Renal cortex interstitium (tissue), 11 donors: ENCODE data around the gene TTC32. TPM values are rescaled to one million over a fixed set of nuclear protein-coding genes. Genes with fewer than 3 reads are reported as not detected.

Source experiments
- DNase-seq, 11 donors: peaks; one replicate each; pipeline ENCODE4 v3.0.0-alpha.2; 2013; ENCODE audit warnings: low read depth in 9 of 11, low spot score in 4 of 11; ENCODE audit errors: extremely low read depth in 1 of 11
- polyA plus RNA-seq, 3 donors: library from polyadenylated mRNA; unstranded; fragments of 120-200 nt; gene quantifications; one replicate each; pipeline ENCODE4 v1.2.1, GENCODE V29; 2013; ENCODE audit not compliant: insufficient read length in 3 of 3

The TTC32 gene
- polyA plus RNA-seq, 3 donors, result 29.6 to 46.6 (median 38.8) TPM

DNA sequence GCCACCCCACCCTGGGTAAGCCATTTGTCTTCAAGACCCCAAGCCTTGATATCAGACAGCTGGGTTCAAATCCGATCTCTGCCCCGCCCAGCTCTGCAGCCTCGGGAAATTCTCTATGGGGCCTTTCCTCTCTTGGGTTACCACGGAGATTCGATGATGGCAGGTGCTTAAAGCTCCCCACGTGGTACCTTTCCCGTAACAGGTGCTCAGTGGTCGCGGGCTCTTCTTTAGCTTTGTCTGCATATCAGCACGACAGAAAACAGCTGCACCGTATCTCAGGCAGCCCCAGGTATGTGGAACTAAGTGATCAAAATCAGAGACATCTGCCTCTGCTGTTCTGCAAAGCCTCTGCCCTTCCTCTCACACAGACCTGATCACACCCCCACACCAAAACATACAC lies 37.4 kb downstream of the TTC32 start:
- DNase-seq, result no peak

- DNase-seq, result peak in 4 of 11 donors; percentile 29 to 43 (median 36)
Observed at GRCh38 chr2:19863303-19864041, 38.3 kb downstream of the TTC32 start.

DNA sequence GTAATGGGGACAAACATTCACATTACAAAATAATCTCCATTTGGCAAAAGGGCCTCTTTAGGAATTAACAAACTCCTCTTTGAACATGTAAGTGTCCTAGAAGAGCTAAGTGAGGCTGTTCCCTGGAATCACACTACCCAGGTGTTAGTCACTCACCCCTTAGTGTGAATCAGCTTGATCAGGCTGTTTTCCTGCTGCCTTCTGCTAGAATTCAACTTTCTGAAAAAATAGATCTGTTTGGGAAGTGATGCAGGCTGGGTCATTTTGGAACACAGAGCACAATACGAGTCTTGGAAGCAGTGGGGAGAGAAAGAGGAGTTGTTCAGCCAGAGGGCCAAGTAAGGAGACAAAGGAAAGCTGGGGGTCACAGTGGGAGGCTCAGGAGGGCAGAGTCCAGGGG lies 40.0 kb downstream of the TTC32 start:
- DNase-seq, result no peak

- no peak for DNase-seq
Observed at GRCh38 chr2:19860022-19860421, 41.8 kb downstream of the TTC32 start.

DNA sequence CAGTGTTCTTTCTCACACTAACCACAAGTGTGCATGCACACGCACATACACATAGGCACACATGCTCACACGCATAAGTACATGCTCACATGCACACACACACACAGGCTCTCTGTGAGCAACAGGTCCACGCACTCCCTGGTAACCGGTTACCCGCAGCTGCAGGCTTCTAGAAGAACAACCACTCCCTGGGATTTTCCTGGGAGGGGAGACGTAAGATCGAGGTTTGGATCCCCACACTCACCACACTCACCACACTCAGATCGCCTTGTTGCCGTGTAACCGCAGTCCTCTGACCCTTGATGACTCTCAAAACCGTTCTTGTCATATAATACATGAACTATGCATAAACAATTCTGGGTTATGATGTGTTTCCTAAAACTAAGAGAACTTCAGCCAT lies 42.2 kb downstream of the TTC32 start:
- no peak for DNase-seq

DNA sequence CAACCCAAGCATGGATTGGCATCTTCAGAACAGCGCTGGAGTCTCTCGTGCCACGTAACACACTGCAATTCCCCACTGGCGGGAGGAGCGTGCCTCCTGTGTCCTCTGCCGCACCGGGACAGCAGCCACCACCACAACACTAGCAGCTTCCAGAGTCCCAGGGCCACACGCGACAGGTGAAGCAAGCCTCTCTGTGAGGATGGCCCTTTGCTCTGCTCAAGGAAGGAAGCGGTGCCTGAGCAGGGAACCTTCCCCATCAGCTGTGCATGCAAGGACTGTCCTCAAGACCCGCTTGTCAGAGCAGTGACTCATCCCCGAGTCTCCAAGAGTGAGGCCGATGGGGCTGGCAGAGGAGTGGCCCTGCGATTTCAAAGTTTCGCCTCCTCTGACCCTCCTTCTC lies 44.0 kb downstream of the TTC32 start:
- no peak for DNase-seq

GRCh38 chr2:19857100-19857499 lies 44.7 kb downstream of the TTC32 start:
- DNase-seq, result no peak

- peak in 1 of 11 donors; percentile 21 for DNase-seq
Observed at GRCh38 chr2:19855542-19856431, 46.0 kb downstream of the TTC32 start.

DNA sequence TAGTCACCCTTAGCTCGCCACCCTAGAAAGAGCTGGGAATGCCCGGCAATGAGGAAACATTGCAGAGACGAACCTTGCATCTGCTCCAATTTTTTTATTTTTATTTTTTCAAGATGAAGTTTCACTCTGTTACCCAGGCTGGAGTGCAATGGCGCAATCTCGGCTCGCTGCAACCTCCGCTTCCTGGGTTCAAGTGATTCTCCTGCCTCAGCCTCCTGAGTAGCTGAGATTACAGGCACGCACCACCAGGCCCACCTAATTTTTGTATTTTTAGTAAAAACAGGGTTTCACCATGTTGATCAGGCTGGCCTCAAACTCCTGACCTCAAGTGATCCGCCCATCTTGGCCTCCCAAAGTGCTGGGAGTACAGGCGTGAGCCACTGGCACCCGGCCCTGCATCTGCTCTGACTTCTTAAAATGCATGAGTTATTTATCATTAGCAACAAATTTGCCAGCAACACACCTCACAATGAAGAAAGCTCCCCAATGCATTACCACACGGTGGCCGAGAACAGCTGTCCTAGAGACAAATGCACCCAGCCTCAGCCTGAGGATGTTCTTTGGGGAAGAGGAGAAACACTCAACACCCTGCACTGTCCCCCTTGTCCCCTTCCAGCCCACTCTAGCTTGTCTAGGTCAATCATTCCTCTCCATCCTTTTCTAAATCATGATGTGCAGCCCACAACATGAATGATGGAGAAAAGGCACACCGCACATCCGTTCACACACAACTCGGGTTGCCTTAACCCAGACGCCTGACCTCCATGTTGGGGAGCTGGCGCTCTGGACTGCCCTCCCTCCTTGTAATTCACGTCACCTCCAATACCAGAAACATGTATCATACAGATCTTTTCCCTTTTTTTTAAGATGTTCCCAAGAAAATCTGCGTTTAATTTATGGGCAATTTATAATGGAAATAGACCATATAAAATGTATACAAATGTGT lies 46.9 kb downstream of the TTC32 start:
- DNase-seq, result no peak

DNA sequence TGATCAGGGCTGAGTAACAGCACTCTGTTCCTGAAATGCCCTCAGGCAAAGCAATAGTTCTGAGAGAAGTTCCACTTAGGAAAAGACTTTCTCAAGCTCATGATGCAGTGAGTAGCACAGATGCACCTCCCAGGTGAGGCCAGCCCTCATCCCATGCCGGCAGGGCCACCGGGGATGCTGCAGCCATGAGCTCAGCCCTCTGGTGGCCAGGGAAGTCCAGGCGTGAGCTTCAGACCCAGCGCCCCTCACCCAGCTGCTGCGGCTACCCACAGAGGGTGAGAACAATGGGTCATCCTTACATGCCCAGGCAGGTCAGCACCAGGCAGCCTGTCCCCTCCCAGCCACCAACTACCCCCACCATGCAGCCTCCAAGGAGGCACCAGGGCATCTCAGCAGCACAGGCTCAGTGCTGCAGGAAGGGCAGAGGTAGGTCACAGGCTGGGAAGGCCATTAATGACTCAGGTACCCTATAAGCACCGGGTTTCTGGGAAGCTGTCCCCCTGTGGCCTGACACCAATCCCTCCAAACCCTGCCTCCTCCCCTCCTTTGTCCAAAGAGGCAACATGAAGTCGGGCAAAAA lies 50.6 kb downstream of the TTC32 start:
- no peak for DNase-seq

DNA sequence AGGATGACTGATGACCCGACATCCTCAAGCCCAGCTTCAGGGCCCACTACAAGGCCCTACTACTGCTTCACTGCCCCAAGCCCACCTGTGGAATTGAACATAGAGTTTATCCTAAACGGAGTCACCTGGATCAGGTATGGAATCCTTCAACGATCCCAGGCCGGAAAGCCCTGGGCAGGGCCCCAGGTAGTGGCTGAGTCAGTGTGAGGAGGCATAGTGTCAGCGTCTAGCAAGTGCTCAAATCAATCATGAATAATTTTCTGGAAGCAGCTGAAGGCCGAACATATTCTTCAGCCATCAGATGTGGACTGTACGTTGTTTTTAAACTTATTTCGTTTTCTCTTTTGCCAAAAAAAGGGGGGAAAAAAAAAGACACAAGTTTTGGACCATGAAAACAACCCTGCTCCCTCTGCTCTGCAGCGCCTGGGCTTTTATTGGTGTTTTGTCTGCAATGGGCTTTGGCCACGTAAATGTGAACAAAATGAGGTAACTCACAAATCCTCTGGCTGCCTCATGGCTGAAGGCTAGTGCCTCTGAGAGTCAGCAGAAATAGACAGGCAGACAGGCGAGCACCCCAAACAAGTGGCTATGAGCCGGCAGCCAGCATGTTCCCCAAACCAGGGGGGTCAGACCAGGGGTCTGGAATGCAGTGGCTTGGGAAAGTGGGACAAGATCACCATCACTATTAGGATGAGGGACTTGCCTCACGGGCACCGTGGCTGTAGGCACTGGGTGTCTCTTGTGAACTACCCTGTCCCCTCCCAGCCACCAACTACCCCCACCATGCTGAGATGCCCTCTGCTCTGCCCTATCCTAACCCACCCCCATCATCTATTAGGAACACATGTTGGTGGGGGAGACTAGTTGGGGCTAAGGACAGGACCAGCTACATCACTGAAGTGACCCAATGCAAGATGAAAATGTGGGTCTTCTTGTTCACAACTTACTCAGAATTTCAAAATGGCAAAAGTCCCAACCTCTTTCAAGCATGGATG lies 51.4 kb downstream of the TTC32 start:
- no peak for DNase-seq

- no peak for DNase-seq
Observed at GRCh38 chr2:19848952-19849351, 52.8 kb downstream of the TTC32 start.

- DNase-seq, result no peak
Observed at GRCh38 chr2:19848029-19848750, 53.6 kb downstream of the TTC32 start.

DNA sequence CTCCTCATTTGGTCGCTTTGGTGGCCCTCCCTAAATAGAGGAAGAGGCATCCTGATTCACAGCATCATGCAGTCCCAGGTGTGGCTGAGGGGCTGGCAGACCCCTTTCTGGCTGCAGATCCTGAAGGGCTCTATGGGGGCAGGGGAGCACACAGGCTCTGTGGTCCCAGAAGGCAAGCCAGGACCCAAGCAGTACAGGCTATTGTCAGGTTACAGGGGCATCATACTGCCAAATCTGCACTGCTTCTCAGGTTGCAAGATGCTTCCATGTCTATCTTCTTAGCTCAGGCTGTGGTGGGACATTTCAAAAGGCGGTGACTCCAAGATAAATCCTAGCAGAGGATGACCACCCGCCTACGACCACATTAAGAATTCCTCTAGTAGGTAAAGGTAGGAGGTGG lies 54.3 kb downstream of the TTC32 start:
- no peak for DNase-seq
